Endodermal cell (in vitro differentiated cells): ENCODE results near the gene FBXW4. TPM values are rescaled to one million over a fixed set of nuclear protein-coding genes. Genes with fewer than 3 reads are reported as not detected.
"Not testable (repeated sequence)": the region's sequence is repeated elsewhere in the genome, so short reads cannot be mapped to it uniquely, and the experiment has no call there.

Experiments
- DNase-seq: peaks from one replicate; pipeline ENCODE4 v3.0.0-alpha.2; 2017
- H3K27ac ChIP-seq: 2 replicates; pipeline ENCODE4 v1.5.1; 2013; ENCODE audit warnings: mild to moderate bottlenecking, low read depth, low read length, moderate library complexity
- H3K27me3 ChIP-seq: 2 replicates; pipeline ENCODE4 v1.6.1; 2013; ENCODE audit warnings: mild to moderate bottlenecking, low read length, moderate library complexity; ENCODE audit not compliant: insufficient read depth, control insufficient read depth, poor library complexity, severe bottlenecking
- H3K36me3 ChIP-seq: 2 replicates; pipeline ENCODE4 v1.7.0; 2013; ENCODE audit warnings: mild to moderate bottlenecking, low read length, moderate library complexity; ENCODE audit not compliant: control insufficient read depth, insufficient read depth
- H3K4me1 ChIP-seq: one replicate; pipeline ENCODE4 v1.7.0; 2013; ENCODE audit warnings: low read length; ENCODE audit not compliant: control insufficient read depth, insufficient read depth
- H3K4me3 ChIP-seq: 2 replicates; pipeline ENCODE4 v1.5.1; 2013; ENCODE audit warnings: mild to moderate bottlenecking, low read length, moderate library complexity
- H3K9ac ChIP-seq: 2 replicates; pipeline ENCODE4 v1.6.1; 2013; ENCODE audit warnings: mild to moderate bottlenecking, low read length, moderate library complexity; ENCODE audit not compliant: poor library complexity, severe bottlenecking; ENCODE audit errors: extremely low read depth
- H3K9me3 ChIP-seq: 2 replicates; pipeline ENCODE4 v1.6.1; 2013; ENCODE audit warnings: mild to moderate bottlenecking, low read length, moderate library complexity; ENCODE audit not compliant: control insufficient read depth
- H3K27ac Mint-ChIP-seq: 2 replicates; pipeline ENCODE4 v1.8.0; 2020; ENCODE audit warnings: mixed read lengths
- H3K27me3 Mint-ChIP-seq: 2 replicates; pipeline ENCODE4 v1.8.0; 2021; ENCODE audit warnings: mild to moderate bottlenecking, mixed read lengths; ENCODE audit not compliant: insufficient read depth
- H3K36me3 Mint-ChIP-seq: 2 replicates; pipeline ENCODE4 v1.8.0; 2020; ENCODE audit warnings: low read depth, mixed read lengths
- H3K4me1 Mint-ChIP-seq: 2 replicates; pipeline ENCODE4 v1.8.0; 2020; ENCODE audit warnings: mixed read lengths
- H3K4me3 Mint-ChIP-seq: 2 replicates; pipeline ENCODE4 v1.8.0; 2020; ENCODE audit warnings: mild to moderate bottlenecking, moderate library complexity, mixed read lengths
- H3K9me3 Mint-ChIP-seq: 2 replicates; pipeline ENCODE4 v1.8.0; 2020; ENCODE audit warnings: mild to moderate bottlenecking, mixed read lengths
- WGBS, 2 experiments: methylation state at CpG; one replicate each; pipeline versions ENCODE4 v1.1.5 to v1.1.7; 2013; ENCODE audit warnings: missing lambda C conversion rate in 2 of 2, mixed read lengths in 1 of 2; ENCODE audit not compliant: insufficient coverage in 1 of 2, insufficient read length in 1 of 2; 5-methylcytosine and 5-hydroxymethylcytosine counted together
- total RNA-seq, 2 donors: library from RNA; stranded (reverse); fragmentation: NEBNext Ultra II Directional in 1 of 2; extraction: Animal tissue kit (Norgen Biotek cat#: 25700) in 1 of 2; gene quantifications; 2 replicates in 1 of 2; 3 replicates in 1 of 2; pipeline ENCODE4 v1.2.1, GENCODE V29; 2021
- TF ChIP-seq, protein P1 (sequence below): fragments of 200-600 bp; sonication (generic); conservative IDR thresholded peaks from 2 replicates; pipeline ENCODE4 v1.5.0; 2021; ENCODE audit warnings: antibody characterized with exemption, mild to moderate bottlenecking

The FBXW4 gene
- total RNA-seq, 2 donors from 2014 or later: 63.8 to 70.9 TPM

DNA sequence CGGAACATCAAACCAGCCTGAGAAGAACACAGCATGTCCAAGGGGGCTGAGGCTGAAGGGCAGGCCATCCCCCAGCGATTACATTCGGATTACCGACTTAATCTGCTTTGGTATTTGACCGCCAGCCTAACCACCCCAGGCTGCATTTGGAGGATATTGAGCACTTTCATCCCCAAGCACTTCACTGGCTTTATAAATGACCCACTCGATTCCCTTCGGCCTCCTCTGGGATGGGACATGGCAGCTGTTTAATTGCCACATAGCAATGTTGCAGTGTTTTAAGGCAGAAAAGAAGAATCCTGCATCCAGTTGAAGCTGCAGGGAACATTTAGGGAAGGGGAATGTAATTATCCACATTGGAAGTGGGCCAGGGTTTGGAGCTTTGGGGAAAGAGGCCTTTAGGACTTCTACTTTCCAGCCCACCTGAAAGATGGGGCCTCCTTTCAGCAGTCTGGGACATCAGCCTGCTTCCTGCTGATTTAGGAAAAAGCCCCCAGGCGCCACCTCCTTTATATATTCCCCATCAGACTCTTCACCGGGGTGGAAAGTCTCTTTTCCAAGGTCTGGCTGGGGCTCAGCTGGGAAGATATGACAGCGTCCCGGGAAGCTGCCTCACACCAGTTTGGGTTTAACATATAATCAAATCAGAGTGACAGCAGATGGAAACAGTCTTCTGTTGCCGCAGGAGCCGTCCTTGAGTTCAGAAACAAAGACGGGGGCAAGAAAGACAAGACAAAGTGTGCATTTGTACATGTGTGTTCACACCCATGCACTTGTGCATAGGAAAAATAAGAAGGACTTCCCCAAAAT is 97.7 kb downstream of the FBXW4 start:
- Histone ChIP-seq H3K4me3 (peak overlapping the region; percentile 52), H3K4me1 (peaks cover 30% of the 10 kb centered on the region), H3K36me3 (peaks cover 24% of the 10 kb centered on the region), H3K9ac (peak overlapping the region; percentile 36), H3K9me3 (no peaks in the 10 kb centered on the region), H3K27ac (peak overlapping the region; percentile 69), H3K27me3 (no peaks in the 10 kb centered on the region)
- Mint-ChIP-seq H3K27ac (peak overlapping the region; percentile 23), H3K4me1 (peaks cover 51% of the 10 kb centered on the region), H3K36me3 (peaks cover 8% of the 10 kb centered on the region), H3K27me3 (no peaks in the 10 kb centered on the region), H3K4me3 (peak overlapping the region; percentile 3), H3K9me3 (no peaks in the 10 kb centered on the region)
- TF ChIP-seq, protein P1, sequence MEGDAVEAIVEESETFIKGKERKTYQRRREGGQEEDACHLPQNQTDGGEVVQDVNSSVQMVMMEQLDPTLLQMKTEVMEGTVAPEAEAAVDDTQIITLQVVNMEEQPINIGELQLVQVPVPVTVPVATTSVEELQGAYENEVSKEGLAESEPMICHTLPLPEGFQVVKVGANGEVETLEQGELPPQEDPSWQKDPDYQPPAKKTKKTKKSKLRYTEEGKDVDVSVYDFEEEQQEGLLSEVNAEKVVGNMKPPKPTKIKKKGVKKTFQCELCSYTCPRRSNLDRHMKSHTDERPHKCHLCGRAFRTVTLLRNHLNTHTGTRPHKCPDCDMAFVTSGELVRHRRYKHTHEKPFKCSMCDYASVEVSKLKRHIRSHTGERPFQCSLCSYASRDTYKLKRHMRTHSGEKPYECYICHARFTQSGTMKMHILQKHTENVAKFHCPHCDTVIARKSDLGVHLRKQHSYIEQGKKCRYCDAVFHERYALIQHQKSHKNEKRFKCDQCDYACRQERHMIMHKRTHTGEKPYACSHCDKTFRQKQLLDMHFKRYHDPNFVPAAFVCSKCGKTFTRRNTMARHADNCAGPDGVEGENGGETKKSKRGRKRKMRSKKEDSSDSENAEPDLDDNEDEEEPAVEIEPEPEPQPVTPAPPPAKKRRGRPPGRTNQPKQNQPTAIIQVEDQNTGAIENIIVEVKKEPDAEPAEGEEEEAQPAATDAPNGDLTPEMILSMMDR: no peak
- DNase-seq: peak; percentile 74
- WGBS, 2 experiments: 66 to 81% methylated on average over 12 to 14 of the region's 14 CpGs

DNA sequence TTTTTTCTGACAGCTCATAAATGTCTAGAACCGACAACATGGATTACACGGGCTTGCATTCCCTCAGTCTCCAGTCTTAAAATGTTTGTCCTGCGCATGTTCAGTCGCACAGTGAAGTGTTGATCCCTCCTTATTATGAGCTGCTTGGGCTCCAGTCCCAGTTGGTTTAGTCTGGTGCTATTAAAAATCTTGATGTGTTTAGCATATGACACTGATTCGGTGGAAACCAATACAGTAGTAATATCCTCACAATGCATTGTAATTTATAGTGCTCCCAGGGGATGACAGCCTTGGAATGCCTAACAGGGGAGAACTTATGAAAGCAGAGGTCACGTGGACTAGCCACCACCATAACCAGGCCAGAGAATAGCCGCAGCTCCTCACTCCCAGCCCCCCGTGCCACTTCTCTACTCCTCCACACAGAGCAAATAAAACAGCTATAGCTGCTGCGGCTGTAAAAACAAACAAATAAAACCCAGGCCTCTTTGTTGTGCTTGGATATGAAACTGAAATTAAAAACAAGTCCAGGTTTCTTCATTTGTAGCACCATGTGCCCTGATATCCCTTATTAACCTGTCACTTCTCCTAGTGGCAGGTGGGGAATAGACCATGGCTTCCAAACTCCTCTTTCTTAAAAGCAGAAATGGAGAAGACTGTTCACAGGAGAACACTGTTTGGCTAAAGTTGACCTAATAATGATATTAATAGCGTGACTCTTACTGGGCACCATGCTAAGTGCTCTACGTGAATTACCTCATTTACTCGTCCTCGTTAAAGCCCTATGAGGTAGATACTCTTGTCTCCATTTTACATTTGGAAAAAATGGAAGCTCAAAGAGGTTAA is 99.2 kb downstream of the FBXW4 start:
- Mint-ChIP-seq H3K27me3 (no peaks in the 10 kb centered on the region), H3K27ac (no peak overlapping the region), H3K36me3 (peaks cover 6% of the 10 kb centered on the region), H3K4me1 (peaks cover 37% of the 10 kb centered on the region), H3K4me3 (no peak overlapping the region), H3K9me3 (no peaks in the 10 kb centered on the region)
- Histone ChIP-seq H3K4me3 (no peak overlapping the region), H3K27me3 (no peaks in the 10 kb centered on the region), H3K4me1 (peaks cover 16% of the 10 kb centered on the region), H3K9me3 (no peaks in the 10 kb centered on the region), H3K36me3 (peaks cover 20% of the 10 kb centered on the region), H3K27ac (no peak overlapping the region), H3K9ac (no peak overlapping the region)
- WGBS, 2 experiments: 96 to 99% methylated on average over 8 to 13 of the region's 13 CpGs
- DNase-seq: no peak
- TF ChIP-seq, protein P1: peak; percentile 47

DNA sequence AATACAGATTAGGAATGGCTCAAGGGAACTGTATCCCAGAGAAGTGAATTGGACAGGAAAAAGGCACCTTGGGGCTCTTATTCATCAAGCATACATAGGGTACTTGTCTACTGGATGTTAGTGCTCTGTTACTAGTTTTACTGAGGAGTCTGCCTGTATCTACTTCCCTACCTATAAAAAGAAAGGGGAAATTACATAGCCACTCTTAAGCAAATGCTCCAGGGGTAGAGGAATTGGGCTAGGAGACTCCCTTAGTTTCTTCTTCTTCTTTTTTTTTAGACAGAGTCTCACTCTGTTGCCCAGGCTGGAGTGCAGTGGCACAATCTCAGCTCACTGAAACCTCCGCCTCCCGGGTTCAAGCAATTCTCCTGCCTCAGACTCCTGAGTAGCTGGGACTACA is 101.6 kb downstream of the FBXW4 start:
- H3K27me3 Mint-ChIP-seq, H3K4me3 ChIP-seq, H3K9ac ChIP-seq, H3K27ac Mint-ChIP-seq, H3K9me3 ChIP-seq, DNase-seq, H3K4me3 Mint-ChIP-seq, H3K27me3 ChIP-seq, H3K27ac ChIP-seq, H3K36me3 Mint-ChIP-seq, H3K9me3 Mint-ChIP-seq: not testable (repeated sequence)
- Histone ChIP-seq H3K36me3 (peaks cover 20% of the 10 kb centered on the region), H3K4me1 (peaks cover 13% of the 10 kb centered on the region)
- WGBS, 2 experiments: 92 to 100% methylated on average over 2 of the region's 2 CpGs
- H3K4me1 Mint-ChIP-seq: peaks cover 29% of the 10 kb centered on the region
